ENCODE results near the gene DUOX1.

The DUOX1 gene

DNA sequence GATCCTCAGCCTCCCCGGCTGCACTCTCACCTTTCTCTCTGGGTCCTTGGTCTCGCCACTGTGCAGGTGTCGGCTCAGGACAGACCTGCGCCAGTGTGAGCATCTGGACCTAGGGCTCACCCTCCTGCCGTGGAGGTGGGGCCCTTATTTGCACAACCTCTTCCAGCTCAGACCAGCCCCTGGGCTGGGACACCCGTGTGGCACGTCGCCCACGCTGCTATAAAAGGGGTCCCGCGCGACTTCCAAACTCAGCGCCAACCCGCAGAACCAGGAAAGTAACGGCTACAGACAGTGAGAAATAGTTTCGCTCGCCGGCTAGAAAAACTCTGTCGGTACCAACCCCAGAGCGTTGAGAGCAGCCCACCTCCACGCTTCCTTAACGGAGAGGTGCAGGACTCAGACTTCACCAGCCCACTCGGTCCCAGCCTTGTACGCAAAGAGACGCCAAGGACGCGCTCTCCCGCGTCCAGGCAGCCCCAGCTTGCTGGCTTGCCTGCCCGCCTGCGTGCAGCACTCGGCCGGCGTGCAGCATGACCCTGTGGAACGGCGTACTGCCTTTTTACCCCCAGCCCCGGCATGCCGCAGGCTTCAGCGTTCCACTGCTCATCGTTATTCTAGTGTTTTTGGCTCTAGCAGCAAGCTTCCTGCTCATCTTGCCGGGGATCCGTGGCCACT, 15.6 kb upstream of the DUOX1 start, which contains the start of the genes DUOX2 and DUOXA2:
DUOX2 (minus strand) TSS at position 97 of the 675 bp plus-strand sequence. CDS start 761 bp downstream, outside the sequence.
DUOXA2 (plus strand) TSS at position 251 of the 675 bp plus-strand sequence; CDS start at position 531, 280 bp downstream.
- Mint-ChIP-seq H3K27me3 (peaks cover 79% of the 10 kb centered on the region), H3K36me3 (ENCODE audit: low read depth) (no peaks in the 10 kb centered on the region), H3K4me1 (ENCODE audit: low read depth) (peaks cover 38% of the 10 kb centered on the region), H3K4me3 (no peak within 1 kb of the TSS), H3K27ac (peak within 1 kb of the TSS; percentile 38), H3K9me3 (no peaks in the 10 kb centered on the region)

- Mint-ChIP-seq H3K27me3 (peaks cover 75% of the 10 kb centered on the region), H3K36me3 (ENCODE audit: low read depth) (no peaks in the 10 kb centered on the region), H3K4me3 (no peak overlapping the region), H3K9me3 (no peaks in the 10 kb centered on the region), H3K27ac (no peak overlapping the region), H3K4me1 (ENCODE audit: low read depth) (peaks cover 38% of the 10 kb centered on the region)
Measured at GRCh38 chr15:45114751-45115085, 15.1 kb upstream of the DUOX1 start.

DNA sequence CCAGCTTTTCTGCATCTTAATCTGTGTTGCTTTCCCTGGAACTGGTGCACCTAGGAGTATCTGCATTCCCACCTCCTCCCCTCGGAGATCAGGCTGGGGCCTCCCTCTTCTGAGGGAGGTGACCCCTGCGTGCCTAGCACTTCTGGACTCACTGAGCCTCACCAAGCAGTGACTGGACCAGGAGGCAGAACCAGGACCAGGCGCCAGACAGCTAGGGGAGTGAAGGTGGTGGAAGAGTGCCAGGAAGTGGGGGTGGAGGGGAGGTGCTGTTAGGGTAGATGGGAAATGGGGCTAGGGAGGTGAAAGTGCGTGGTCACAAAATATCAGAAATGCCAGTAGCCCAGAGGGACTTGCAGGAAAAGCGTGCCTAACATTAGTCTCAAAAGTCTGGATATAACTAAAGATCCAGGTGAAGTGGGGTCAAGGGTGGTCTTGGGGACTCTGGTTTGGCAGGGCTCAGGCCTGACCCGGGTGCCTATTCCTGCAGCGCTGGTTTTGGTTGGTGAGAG, 14.4 kb upstream of the DUOX1 start:
- H3K36me3 Mint-ChIP-seq (ENCODE audit: low read depth): no peaks in the 10 kb centered on the region

GRCh38 chr15:45116006-45116481, 13.8 kb upstream of the DUOX1 start:
- Mint-ChIP-seq H3K27me3 (peaks cover 65% of the 10 kb centered on the region), H3K4me1 (ENCODE audit: low read depth) (peaks cover 38% of the 10 kb centered on the region), H3K27ac (no peak overlapping the region)

More for the DNA sequence above, 14.4 kb upstream of the DUOX1 start:
- Mint-ChIP-seq H3K27me3 (peaks cover 68% of the 10 kb centered on the region), H3K9me3 (no peaks in the 10 kb centered on the region), H3K4me1 (ENCODE audit: low read depth) (peaks cover 38% of the 10 kb centered on the region), H3K27ac (no peak overlapping the region), H3K4me3 (no peak overlapping the region)

DNA sequence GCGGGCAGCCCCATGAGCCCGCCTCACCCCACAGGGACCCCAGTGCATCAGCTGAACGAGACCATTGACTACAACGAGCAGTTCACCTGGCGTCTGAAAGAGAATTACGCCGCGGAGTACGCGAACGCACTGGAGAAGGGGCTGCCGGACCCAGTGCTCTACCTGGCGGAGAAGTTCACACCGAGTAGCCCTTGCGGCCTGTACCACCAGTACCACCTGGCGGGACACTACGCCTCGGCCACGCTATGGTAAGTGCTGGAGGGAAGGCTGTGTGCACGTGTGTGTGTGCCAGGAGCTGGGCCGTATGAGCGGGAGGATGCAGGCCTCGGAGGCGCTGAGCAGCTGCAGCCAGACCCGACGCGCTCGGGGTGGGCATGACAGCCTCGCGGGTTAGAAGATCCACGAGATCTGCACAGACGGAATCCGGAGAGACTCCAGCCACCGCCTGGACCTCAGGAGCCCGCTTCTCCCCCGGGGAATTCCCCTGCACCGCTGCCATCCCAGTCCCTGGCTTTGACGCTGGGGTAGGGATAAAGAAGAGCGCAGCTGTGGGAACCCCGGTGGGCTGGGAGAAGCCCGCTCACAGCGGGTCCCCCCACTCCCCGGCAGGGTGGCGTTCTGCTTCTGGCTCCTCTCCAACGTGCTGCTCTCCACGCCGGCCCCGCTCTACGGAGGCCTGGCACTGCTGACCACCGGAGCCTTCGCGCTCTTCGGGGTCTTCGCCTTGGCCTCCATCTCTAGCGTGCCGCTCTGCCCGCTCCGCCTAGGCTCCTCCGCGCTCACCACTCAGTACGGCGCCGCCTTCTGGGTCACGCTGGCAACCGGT, 13.1 kb upstream of the DUOX1 start:
- H3K9me3 Mint-ChIP-seq: no peaks in the 10 kb centered on the region
- H3K4me3 Mint-ChIP-seq: peak overlapping the region; percentile 0
- H3K27me3 Mint-ChIP-seq: peaks cover 65% of the 10 kb centered on the region
- no peak overlapping the region for H3K27ac Mint-ChIP-seq
- no peaks in the 10 kb centered on the region for H3K36me3 Mint-ChIP-seq (ENCODE audit: low read depth)
- peaks cover 37% of the 10 kb centered on the region for H3K4me1 Mint-ChIP-seq (ENCODE audit: low read depth)

More at GRCh38 chr15:45116006-45116481, 13.8 kb upstream of the DUOX1 start:
- Mint-ChIP-seq H3K36me3 (ENCODE audit: low read depth) (no peaks in the 10 kb centered on the region), H3K4me3 (peak overlapping the region; percentile 0), H3K9me3 (no peaks in the 10 kb centered on the region)

GRCh38 chr15:45117308-45118130, 12.3 kb upstream of the DUOX1 start:
- no peaks in the 10 kb centered on the region for H3K9me3 Mint-ChIP-seq
- H3K4me1 Mint-ChIP-seq (ENCODE audit: low read depth): peaks cover 29% of the 10 kb centered on the region
- no peaks in the 10 kb centered on the region for H3K36me3 Mint-ChIP-seq (ENCODE audit: low read depth)
- H3K27ac Mint-ChIP-seq: no peak overlapping the region
- peaks cover 59% of the 10 kb centered on the region for H3K27me3 Mint-ChIP-seq
- H3K4me3 Mint-ChIP-seq: peak overlapping the region; percentile 68

DNA sequence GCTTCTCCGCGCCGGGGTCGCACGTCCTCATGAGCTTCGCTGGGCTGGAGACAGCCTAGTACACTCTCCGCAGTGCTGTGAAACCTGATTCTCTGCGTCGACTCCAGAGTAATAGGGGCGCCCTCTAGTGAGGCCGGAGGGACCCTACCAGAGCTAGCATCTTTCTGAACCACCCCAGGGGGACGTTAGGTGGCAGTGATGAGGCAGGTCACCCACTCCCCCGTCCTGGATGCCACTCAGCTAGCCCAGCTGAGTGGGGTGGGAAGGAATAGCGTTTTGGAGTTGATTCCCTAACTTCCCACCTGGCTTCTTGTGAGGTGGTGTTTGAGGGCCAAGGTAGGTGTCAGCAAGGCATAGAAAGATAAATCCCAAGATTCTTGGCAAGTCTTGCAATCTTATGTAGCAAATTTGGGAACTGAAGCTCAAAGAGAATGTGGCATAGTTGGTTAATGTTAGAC, 11.6 kb upstream of the DUOX1 start:
- H3K9me3 Mint-ChIP-seq: no peaks in the 10 kb centered on the region
- peaks cover 59% of the 10 kb centered on the region for H3K27me3 Mint-ChIP-seq
- H3K27ac Mint-ChIP-seq: no peak overlapping the region
- H3K4me3 Mint-ChIP-seq: peak overlapping the region; percentile 68
- peaks cover 28% of the 10 kb centered on the region for H3K4me1 Mint-ChIP-seq (ENCODE audit: low read depth)
- no peaks in the 10 kb centered on the region for H3K36me3 Mint-ChIP-seq (ENCODE audit: low read depth)

GRCh38 chr15:45118996-45119395, 10.8 kb upstream of the DUOX1 start:
- Mint-ChIP-seq H3K27me3 (peaks cover 55% of the 10 kb centered on the region), H3K4me1 (ENCODE audit: low read depth) (peaks cover 24% of the 10 kb centered on the region), H3K27ac (no peak overlapping the region), H3K36me3 (ENCODE audit: low read depth) (no peaks in the 10 kb centered on the region), H3K4me3 (no peak overlapping the region), H3K9me3 (no peaks in the 10 kb centered on the region)

DNA sequence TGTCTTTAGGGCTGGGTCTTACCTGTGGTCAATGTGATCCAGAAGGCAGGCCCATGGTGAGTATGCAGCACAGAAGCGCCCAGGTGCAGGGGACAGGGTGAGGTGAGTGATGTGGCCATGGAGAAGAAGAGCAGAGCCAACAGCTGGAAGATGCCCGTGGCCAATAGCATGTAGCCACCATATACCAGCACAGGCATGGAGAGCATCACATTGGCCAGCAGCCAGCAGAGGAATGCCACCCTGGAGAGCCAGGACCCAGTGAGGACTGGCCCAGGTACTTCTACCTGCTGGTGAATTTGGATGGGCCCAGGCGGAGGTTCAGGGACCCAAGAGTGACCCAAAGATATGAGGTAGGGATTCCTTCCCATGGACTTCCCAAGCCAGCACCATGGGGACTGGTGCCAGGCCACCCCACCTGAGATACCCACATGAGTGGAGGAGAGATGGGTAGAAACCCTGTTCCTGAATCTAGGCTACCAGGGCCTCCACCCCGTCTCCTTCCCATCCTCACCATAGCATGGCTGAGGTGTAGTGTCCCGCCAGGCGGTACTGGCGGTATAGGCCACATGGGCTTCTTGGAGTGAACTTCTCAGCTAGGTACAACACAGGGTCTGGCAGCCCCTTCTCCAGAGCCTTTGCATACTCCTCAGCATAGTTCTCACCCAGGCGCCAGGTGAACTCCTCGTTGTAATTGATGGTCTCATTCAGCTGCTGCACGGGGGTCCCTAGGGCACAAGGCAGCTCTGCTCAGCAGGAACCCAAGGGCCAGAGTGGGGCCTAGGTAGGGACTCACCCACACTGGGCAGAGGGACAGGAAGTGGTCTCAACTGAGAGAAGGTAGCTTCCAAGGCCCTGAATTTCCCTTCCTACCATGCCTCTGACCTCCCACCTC, 9.5 kb upstream of the DUOX1 start:
- Mint-ChIP-seq H3K9me3 (no peaks in the 10 kb centered on the region), H3K27ac (no peak overlapping the region), H3K36me3 (ENCODE audit: low read depth) (no peaks in the 10 kb centered on the region), H3K4me3 (no peak overlapping the region), H3K27me3 (peaks cover 49% of the 10 kb centered on the region), H3K4me1 (ENCODE audit: low read depth) (peaks cover 21% of the 10 kb centered on the region)

GRCh38 chr15:45121020-45121419, 8.8 kb upstream of the DUOX1 start:
- Mint-ChIP-seq H3K27ac (no peak overlapping the region), H3K4me1 (ENCODE audit: low read depth) (peaks cover 21% of the 10 kb centered on the region), H3K27me3 (peaks cover 49% of the 10 kb centered on the region), H3K9me3 (no peaks in the 10 kb centered on the region), H3K4me3 (no peak overlapping the region), H3K36me3 (ENCODE audit: low read depth) (no peaks in the 10 kb centered on the region)

DNA sequence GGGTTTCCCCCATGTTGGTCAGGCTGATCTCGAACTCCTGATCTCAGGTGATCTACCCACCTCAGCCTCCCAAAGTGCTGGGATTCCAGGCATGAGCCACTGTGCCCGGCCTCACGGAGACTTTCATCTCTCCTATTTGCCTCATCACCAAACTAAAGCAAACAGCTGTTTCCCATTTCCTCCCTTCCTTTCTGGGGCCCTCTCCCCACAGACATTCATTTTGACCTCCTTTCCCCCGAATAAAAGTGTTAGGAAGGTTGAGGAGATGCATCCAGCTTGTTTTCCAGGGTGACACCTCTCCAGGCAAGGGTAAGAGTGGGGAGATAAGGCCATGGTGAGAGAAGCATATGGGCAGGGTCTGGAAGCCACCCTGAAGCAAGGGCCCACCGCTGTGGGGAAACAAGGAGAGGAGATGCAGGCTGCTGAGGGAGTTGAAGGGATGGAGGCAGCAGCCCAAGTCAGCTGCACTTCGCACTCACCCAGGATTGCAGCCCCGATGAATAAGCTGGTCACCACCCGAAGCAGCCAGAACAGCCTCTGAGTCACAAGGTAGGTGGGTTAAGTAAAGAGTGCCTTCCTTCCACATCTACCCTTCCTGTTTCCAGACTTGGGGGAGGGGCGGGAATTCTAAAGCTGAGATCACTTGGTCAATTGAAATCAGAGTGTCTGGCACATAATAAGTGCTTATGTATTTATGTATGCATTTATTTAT, 7.9 kb upstream of the DUOX1 start:
- H3K27ac Mint-ChIP-seq: no peak overlapping the region
- H3K27me3 Mint-ChIP-seq: peaks cover 47% of the 10 kb centered on the region
- no peaks in the 10 kb centered on the region for H3K36me3 Mint-ChIP-seq (ENCODE audit: low read depth)
- no peaks in the 10 kb centered on the region for H3K9me3 Mint-ChIP-seq
- H3K4me3 Mint-ChIP-seq: no peak overlapping the region
- H3K4me1 Mint-ChIP-seq (ENCODE audit: low read depth): peaks cover 14% of the 10 kb centered on the region

DNA sequence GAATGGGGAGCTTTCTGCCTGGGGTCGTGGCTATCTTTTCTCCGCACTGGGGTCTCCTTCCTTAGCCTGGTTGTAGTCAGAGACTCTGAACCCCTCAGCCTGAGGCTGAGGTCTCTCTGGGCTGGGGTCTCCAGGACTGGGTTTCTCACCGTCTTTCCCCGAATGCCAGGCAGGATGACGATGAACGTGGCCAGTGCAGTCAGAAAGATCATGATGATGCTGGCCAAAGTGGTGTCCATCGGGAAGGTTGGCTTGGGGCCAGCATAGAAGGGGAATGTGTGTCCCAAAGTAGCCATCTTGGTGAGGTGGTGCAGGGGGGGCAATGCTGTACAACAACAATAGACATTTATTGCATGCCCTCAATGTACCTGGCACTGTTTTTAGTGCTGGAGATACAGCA, 7.1 kb upstream of the DUOX1 start:
- Mint-ChIP-seq H3K4me3 (no peak overlapping the region), H3K27ac (no peak overlapping the region), H3K27me3 (peaks cover 44% of the 10 kb centered on the region), H3K4me1 (ENCODE audit: low read depth) (peaks cover 6% of the 10 kb centered on the region), H3K9me3 (no peaks in the 10 kb centered on the region), H3K36me3 (ENCODE audit: low read depth) (no peaks in the 10 kb centered on the region)

GRCh38 chr15:45123397-45123796, 6.4 kb upstream of the DUOX1 start:
- Mint-ChIP-seq H3K4me1 (ENCODE audit: low read depth) (no peaks in the 10 kb centered on the region), H3K36me3 (ENCODE audit: low read depth) (no peaks in the 10 kb centered on the region), H3K4me3 (no peak overlapping the region), H3K27ac (no peak overlapping the region), H3K27me3 (peaks cover 43% of the 10 kb centered on the region), H3K9me3 (no peaks in the 10 kb centered on the region)
